ENCODE measurements around the gene GYPB. TPM values are rescaled to one million over a fixed set of nuclear protein-coding genes. Genes with fewer than 3 reads are reported as not detected.
"Not testable (repeated sequence)": the region's sequence is repeated elsewhere in the genome, so short reads cannot be mapped to it uniquely, and the experiment has no call there.

Gene GYPB
- total and polyA plus RNA-seq, 11 donors = 1.1 TPM; not detected in 10

DNA sequence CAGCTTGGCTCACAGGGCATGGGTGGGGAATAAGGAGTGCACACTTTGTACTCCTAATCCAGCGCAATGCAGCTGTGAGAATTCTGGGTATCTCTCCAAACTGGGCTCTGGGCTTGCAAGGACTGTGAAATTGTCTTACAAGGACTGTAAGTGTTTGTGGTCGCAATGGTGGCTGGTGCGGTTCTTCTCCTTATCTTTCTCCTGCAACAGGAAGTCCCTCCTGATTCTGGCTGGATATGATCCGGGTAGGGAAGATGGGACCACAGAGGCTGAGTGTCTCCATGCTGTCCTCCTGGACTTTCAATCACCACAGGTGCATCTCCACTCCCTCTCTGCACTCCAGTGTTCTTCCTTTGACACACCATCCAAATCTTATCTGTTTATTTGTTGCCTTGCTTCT, 58.1 kb downstream of the GYPB start:
- Histone ChIP-seq H3K27ac (no peak overlapping the region), H3K27me3 (no peaks in the 10 kb centered on the region), H3K36me3 (no peaks in the 10 kb centered on the region), H3K4me3 (no peak overlapping the region), H3K9me3 (no peaks in the 10 kb centered on the region), H3K4me1 (no peaks in the 10 kb centered on the region)
- no peak for DNase-seq
- 77 to 78% (median 77%) methylated on average over 3 to 4 of the region's 4 CpGs for WGBS, 4 donors
- no peak for ATAC-seq
- TF ChIP-seq POLR2A (IDR thresholded peaks at IDR 0.05) = no peak
- TF ChIP-seq, protein P1, sequence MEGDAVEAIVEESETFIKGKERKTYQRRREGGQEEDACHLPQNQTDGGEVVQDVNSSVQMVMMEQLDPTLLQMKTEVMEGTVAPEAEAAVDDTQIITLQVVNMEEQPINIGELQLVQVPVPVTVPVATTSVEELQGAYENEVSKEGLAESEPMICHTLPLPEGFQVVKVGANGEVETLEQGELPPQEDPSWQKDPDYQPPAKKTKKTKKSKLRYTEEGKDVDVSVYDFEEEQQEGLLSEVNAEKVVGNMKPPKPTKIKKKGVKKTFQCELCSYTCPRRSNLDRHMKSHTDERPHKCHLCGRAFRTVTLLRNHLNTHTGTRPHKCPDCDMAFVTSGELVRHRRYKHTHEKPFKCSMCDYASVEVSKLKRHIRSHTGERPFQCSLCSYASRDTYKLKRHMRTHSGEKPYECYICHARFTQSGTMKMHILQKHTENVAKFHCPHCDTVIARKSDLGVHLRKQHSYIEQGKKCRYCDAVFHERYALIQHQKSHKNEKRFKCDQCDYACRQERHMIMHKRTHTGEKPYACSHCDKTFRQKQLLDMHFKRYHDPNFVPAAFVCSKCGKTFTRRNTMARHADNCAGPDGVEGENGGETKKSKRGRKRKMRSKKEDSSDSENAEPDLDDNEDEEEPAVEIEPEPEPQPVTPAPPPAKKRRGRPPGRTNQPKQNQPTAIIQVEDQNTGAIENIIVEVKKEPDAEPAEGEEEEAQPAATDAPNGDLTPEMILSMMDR (IDR thresholded peaks at IDR 0.05) = no peak
- intact Hi-C loops (cut with DNase I) = no loop called here

DNA sequence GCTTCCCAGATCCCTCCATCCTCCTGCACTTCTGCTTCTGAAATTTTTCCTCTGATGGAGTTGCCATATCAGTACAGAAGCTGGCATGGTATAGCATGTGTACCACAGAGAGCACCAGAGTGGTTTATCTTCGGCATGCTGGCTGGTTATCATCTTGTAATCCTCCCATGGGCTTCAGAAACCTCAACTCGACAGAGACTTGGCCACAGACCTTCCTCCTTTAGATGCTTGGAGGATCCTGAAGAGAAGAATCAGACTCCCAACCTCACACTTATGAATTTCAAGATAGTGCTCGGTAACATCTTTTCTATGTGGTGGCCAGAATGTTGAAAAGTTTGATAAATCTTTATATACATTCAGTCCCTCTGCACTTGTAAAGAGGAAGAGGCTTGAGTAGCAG, 63.9 kb downstream of the GYPB start:
- H3K27me3 ChIP-seq; H3K4me1 ChIP-seq; H3K27ac ChIP-seq; ATAC-seq; H3K4me3 ChIP-seq; H3K36me3 ChIP-seq; DNase-seq; intact Hi-C loops (cut with DNase I): not testable (repeated sequence)
- WGBS, 4 donors = 57 to 71% (median 67%) methylated on average over 3 of the region's 3 CpGs
- H3K9me3 ChIP-seq = peaks cover 0 to 18% (median 6%) of the 10 kb centered on the region in 12 donors

GRCh38 chr4:143951458-143951972, 67.7 kb downstream of the GYPB start:
- H3K27ac ChIP-seq; H3K27me3 ChIP-seq; DNase-seq; H3K4me3 ChIP-seq; H3K4me1 ChIP-seq; H3K36me3 ChIP-seq; ATAC-seq; intact Hi-C loops (cut with DNase I): not testable (repeated sequence)
- peaks cover 0 to 18% (median 6%) of the 10 kb centered on the region in 12 donors for H3K9me3 ChIP-seq

GRCh38 chr4:143950967-143951366, 68.2 kb downstream of the GYPB start:
- ATAC-seq; H3K4me3 ChIP-seq; H3K36me3 ChIP-seq; H3K27ac ChIP-seq; H3K27me3 ChIP-seq; DNase-seq; intact Hi-C loops (cut with DNase I); H3K4me1 ChIP-seq: not testable (repeated sequence)
- peaks cover 0 to 18% (median 6%) of the 10 kb centered on the region in 12 donors for H3K9me3 ChIP-seq
- 88 to 95% (median 92%) methylated on average over 4 of the region's 4 CpGs for WGBS, 4 donors

DNA sequence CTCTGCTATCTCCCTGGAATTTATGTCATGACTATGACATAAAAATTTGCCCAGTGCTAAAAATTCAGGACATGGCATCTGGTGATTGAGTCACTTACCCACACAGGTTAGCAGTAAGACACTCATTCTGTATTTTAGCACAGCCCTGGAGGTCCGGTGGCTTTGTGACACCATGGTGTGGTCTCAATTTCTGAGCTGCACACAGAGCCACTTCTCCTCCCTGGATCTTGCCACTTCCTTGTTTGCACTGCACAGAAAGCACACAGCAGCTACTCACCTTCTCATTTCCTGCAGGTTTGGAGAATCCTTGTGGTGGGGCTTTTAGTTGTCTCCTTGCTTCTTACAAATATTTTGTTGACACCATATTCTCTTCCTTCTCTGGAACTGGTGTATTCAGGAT, 69.0 kb downstream of the GYPB start:
- H3K4me1 ChIP-seq; H3K27me3 ChIP-seq; DNase-seq; H3K36me3 ChIP-seq; intact Hi-C loops (cut with DNase I); ATAC-seq; H3K27ac ChIP-seq; H3K4me3 ChIP-seq: not testable (repeated sequence)
- peaks cover 0 to 18% (median 6%) of the 10 kb centered on the region in 12 donors for H3K9me3 ChIP-seq
- 14 to 79% (median 50%) methylated on average over 1 of the region's 1 CpG for WGBS, 4 donors

DNA sequence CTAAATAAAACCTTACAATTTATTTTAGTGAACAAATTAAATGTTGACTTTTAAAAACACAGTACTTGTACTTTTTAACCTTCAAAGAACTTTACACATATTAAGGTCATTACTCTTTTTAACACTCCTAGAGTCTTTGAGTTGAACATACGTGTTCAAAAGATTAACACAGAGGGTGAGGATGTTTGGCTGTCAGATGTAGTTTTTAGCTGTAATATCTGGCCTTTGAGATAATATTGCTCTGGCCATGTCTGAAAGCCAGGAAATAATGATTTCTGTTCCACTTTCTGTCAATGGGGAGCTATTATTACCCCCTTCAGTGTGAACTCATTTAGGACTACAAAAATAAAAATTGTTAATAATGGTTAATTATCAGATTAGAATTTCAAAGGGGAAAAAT, 71.7 kb downstream of the GYPB start:
- H3K4me1 ChIP-seq; DNase-seq; H3K27me3 ChIP-seq; ATAC-seq; H3K36me3 ChIP-seq; H3K4me3 ChIP-seq; intact Hi-C loops (cut with DNase I); H3K27ac ChIP-seq: not testable (repeated sequence)
- WGBS, 4 donors = 37 to 53% (median 45%) methylated on average over 1 of the region's 1 CpG
- H3K9me3 ChIP-seq = peaks cover 0 to 16% (median 6%) of the 10 kb centered on the region in 12 donors

Other genes with a start within 250 kb of the GYPB start
- gene GYPE, start 113.8 kb downstream of the GYPB start, total RNA-seq = under 1 TPM in 8 of 9 donors, not detected in 1; 0.16 to 0.63 (median 0.23) TPM
- gene GYPE, start 113.8 kb downstream of the GYPB start, polyA plus RNA-seq = under 1 TPM; 0.27 to 0.35 TPM
- gene GYPA, start 121.3 kb upstream of the GYPB start, total RNA-seq = not detected
- not detected for gene GYPA, start 121.3 kb upstream of the GYPB start, polyA plus RNA-seq

All from heart left ventricle (tissue), 16 donors.